NCI-H2029 treated with DMSO at 0.1 percent for 48 hours (cell line): Measurements from ENCODE around the gene DDX3Y.

Source experiments
- DNase-seq: peaks from one replicate; lab custom pipeline; 2025; lab: John Stamatoyannopoulos, UW

DDX3Y gene

DNA sequence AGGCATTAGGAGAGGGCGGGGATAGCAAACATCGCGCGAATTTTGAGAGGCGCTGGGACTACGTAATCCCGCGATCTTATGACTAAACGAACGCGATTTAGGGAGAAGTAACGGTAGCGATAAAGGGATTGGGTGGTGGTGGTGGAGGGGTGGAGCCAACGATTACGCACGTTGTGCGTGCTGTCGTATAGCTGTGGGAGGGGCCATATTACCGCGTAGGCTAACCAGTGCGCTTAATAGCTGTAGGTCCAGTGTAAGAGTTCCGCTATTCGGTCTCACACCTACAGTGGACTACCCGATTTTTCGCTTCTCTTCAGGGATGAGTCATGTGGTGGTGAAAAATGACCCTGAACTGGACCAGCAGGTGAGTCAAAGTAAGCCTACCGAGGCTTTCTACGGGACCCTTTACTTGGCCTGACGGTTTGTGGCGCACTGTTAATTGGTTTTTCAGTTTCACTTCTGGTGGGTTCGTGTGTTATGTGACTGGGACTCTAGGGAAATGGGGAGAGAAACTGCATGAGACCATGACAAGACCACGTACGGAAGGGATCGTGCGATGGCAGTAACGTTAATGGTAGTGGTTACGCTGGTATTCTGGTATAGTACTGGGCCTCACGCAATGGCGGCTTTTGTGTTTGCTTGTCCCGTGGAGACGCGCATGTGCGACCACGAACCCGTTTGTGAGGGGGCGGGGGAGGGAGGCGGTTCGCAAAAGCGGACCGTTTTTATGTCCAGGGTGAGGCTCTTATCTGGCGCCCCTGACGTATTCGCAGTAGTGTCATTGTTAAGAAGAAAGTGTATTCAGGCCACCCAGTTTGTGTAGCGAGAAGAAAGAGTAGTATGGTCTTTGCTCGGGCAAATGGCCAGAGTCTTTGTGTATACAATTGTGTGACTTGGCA, at the start of gene DDX3Y:
TSS of gene DDX3Y (plus strand) at position 251 of the 899 bp plus-strand sequence. CDS start at position 320, 69 bp downstream.
- DNase-seq, result no peak

DNA sequence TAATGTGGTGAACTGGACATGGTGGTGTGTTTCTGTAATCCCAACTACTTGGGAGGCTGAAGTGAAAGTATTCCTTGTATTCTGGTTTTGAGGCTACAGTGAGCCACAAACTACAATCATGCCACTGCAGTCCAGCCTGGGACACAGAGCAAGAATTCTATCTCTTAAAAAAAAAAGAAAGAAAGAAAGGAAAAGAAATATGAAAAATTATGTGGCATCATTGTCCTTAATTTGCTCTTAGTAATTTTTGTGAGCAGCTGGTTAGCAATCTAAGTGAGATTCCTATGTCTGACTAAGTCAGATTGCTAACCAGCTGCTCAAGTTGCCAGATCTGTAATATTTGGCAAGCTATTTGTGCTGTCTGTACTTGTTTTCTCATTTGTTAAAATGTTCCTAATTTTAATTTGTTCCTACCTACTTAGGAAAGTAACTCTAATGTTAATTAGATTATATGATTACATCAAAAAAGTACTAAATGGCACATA, 48.8 kb upstream of the DDX3Y start:
- DNase-seq, result no peak

DNA sequence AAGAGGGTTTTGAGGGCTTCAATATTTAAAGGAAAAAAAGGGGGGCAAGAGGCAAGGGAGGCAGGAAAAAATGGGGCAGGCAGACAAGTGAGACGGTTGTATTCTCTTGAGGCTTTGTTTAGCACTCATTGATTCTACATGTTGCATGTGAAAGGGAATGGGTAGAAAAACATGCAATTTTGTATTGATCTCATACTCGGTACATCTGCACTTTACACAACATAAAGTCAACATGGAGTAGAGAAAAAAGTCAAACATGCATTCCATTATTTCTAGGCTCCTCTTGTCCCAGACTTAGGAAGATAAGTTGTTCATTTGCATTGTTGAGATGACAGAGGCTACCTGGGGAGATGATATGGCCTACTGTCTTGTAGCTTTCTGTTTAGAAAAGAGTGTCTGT, 36.7 kb upstream of the DDX3Y start:
- no peak for DNase-seq

DNA sequence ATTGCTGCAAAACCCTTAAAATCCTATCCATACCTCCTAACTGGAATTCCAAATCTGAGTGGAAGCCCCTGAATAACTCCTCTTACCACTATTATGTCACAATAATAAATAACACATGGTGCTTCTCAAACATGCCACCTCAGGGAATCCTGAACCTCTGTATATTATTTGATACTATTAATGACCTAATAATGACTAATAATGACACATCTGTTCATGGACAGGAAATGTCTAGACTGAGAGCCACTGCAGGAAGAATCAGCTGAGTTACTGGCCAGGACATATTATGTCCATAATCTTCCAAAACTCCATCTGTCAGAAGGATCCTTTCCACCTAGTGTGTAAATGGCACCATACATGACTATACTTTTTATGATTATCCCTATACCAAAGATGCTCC, 7.7 kb upstream of the DDX3Y start:
- no peak for DNase-seq

DNA sequence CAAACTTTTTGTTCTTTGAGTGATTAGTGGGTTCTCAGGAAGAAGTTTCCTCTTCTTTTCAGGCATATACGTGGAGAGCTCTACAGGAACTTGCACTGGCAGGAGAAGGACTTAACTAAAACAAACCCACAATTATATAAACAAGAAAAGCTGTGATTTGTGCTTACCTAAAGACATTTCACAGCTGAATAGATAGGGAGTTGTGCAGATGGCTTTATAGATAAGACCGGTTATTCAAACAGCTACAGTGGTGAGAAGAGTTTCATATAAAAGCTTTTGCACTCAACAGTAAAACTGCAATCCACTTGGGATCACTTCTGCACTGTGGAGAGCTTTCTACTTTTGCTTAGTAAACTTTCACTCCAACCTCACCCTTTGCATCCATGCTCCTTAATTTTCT, 6.1 kb upstream of the DDX3Y start:
- DNase-seq, result no peak

DNA sequence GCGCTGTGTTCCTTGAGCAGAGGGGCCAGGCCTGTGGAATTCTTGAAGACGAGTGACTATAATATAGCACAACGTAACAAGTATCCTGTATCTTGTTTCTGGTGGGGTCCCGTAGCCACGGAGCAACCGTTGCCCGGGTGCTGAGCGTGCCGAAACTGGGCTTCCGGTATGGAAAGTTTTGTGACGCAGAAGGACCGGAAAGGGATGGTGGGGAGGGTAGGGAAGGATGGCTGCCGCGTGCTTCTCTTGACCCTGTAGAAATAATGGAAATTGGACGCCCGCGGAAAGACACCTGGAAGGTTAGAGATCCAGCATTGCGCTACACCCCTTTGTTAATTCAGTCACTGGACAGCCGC, 827 bp downstream of the DDX3Y start:
- DNase-seq, result no peak

DNA sequence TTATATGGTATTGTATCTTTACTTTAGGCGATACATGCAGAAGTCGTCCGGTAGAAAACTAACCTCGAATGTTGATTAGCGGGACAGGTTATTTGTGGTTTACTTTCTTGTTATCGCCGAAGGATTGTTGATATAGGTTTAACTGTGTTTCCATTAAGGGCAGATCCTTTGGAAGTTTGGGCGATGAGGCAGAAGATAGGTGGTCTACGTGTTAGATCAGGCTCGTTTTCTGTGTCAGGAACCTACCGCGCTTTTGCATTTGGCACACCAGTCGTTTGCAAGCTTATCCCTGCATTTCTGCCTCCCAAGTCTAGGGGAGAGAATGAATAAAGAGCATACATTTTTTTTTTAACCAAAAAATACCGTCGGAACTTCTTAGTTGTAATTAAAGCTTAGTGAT, 1.2 kb downstream of the DDX3Y start:
- no peak for DNase-seq

DNA sequence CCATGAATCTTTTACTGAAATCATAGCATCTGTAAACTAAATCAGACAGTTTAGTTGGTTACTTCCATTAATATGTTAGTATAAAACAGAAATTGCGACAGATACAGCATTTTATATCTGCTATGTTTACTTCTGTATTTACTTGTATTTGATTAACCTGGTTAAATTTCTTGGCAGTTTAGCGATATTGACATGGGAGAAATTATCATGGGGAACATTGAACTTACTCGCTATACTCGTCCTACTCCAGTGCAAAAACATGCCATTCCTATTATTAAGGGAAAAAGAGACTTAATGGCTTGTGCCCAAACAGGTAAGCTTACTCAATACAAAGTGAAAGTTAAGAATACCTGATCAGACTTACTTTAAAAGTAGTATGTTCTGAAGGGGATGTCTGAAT, 8.9 kb downstream of the DDX3Y start:
- DNase-seq, result no peak

DNA sequence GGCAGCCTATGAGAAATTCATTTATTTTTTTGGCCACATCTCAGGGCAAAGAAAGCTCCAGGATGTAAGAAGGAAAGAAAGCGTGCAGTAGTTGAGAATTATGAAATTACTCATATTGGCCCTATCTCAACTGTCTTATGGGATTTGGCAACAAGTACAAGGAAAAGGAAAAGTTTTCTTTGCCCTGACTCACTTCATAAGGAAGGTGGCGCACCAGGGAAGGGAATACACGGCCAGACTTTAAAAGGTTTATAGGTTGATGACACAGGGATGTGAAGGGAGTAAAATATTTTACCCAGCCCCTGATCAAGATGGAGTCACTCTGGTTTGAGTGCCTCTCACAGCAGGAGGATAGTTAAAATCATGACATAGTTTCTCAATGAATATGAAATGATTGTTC, 23.4 kb downstream of the DDX3Y start:
- no peak for DNase-seq

DNA sequence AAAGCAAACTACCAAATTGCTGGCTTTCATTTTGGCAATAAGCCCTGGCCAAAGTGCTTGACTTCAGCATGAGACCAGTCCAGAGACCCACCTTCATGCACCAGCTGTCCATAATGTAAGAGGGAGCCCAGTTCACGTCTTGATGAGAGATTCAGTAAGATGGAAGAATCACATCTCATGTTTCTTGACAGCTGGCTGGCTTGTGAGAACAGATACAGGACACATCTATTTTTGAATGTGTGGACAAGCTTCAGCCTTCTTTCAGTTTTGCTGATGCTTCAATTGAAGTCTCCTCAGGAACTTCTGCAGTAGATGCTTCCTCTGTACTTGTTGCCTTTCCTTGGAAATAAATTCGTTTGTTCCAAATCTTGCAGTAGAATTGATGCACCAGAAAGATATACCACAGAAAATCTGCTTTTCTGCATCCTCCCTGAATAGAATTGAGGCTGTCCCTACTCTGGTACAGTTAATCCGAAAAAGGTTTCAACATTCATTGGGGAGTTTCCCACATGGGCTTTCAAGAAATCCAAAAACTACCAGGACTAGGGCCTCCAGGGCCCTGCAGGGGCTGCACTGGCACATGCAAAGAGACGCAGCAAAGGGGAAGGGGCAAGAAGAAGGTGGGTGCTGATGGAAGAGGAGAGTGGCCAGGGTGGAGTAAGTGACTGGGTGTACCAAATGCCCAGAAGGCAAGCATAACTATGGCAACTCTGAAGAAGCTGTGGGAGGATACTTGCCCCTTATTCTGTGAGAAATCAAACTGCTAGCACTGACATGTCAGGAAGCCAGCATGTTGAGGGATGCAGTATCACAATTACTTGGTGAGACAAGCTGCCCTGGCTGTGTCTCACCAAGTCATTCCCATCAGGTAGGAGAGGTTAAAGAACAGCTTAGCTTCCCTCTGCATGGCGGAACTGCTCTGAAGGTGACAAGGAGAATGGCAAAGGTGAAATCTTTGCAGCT, 37.3 kb downstream of the DDX3Y start:
- DNase-seq, result no peak
